Measurements from ENCODE around the gene PRR14L. TPM values are rescaled to one million over a fixed set of nuclear protein-coding genes. Genes with fewer than 3 reads are reported as not detected.

PRR14L gene
- total RNA-seq, 2 experiments from 2014 or later = 40.2 to 45.1 TPM

DNA sequence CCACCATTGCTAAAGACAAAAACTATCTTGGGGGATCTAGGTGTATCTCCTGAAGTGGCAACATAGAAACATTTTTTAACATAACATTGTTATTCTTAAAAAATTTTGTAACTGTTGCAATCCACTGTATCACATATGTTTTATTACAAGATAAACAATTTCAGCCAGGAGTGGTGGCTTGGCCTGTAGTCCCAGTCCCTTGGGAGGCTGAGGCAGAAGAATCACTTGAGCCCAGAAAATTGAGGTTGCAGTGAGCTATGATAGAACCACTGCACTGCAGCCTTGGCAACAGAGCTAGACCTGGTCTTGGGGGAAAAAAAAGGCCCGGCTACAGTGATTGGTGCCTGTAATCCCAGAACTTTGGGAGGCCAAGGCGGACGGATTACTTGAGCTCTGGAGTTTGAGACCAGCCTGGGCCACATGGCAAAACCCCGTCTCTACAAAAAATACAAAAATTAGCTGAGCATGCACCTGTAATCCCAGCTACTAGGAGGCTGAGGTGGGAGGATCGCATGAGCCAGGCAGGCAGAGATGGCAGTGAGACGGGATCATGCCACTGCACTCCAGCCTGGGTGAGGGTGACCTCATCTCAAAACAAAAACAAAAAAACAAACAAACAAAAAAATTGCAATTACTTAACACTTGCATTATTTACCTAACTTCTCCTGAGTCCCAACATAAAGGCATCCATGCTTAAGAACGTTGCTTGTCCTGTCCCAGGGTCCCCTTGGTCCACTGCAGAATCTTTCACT, 2.3 kb upstream of the PRR14L start:
- no peaks in the 10 kb centered on the region for H3K9me3 Mint-ChIP-seq
- DNase-seq (no peak), ATAC-seq (no peak)
- H3K4me3 Mint-ChIP-seq = no peak overlapping the region
- peaks cover 48% of the 10 kb centered on the region for H3K4me1 Mint-ChIP-seq (ENCODE audit: low read depth)
- CTCF ChIA-PET = interaction anchor here (1.6 kb wide), 1 partner anchor 90 kb away, joined by 5 read pairs; the partner anchor contains the start of gene PISD
- H3K27me3 Mint-ChIP-seq = no peaks in the 10 kb centered on the region
- intact Hi-C loops (cut with micrococcal nuclease) = loop anchor here (5.0 to 10.0 kb wide), 2 partner anchors 90 to 193 kb away; partner anchors contain the start of genes PISD and YWHAH
- H3K36me3 Mint-ChIP-seq (ENCODE audit: low read depth) = peaks cover 11% of the 10 kb centered on the region
- peak overlapping the region; percentile 99 for H3K27ac Mint-ChIP-seq
- POLR2A ChIA-PET = interaction anchor here (0.6 to 2.0 kb wide), 4 partner anchors 90 to 231 kb away, joined by 3 to 8 read pairs (median 4); partner anchors contain the start of gene PISD
- TF ChIP-seq, protein P1, sequence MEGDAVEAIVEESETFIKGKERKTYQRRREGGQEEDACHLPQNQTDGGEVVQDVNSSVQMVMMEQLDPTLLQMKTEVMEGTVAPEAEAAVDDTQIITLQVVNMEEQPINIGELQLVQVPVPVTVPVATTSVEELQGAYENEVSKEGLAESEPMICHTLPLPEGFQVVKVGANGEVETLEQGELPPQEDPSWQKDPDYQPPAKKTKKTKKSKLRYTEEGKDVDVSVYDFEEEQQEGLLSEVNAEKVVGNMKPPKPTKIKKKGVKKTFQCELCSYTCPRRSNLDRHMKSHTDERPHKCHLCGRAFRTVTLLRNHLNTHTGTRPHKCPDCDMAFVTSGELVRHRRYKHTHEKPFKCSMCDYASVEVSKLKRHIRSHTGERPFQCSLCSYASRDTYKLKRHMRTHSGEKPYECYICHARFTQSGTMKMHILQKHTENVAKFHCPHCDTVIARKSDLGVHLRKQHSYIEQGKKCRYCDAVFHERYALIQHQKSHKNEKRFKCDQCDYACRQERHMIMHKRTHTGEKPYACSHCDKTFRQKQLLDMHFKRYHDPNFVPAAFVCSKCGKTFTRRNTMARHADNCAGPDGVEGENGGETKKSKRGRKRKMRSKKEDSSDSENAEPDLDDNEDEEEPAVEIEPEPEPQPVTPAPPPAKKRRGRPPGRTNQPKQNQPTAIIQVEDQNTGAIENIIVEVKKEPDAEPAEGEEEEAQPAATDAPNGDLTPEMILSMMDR (IDR thresholded peaks at IDR 0.05) = no peak

DNA sequence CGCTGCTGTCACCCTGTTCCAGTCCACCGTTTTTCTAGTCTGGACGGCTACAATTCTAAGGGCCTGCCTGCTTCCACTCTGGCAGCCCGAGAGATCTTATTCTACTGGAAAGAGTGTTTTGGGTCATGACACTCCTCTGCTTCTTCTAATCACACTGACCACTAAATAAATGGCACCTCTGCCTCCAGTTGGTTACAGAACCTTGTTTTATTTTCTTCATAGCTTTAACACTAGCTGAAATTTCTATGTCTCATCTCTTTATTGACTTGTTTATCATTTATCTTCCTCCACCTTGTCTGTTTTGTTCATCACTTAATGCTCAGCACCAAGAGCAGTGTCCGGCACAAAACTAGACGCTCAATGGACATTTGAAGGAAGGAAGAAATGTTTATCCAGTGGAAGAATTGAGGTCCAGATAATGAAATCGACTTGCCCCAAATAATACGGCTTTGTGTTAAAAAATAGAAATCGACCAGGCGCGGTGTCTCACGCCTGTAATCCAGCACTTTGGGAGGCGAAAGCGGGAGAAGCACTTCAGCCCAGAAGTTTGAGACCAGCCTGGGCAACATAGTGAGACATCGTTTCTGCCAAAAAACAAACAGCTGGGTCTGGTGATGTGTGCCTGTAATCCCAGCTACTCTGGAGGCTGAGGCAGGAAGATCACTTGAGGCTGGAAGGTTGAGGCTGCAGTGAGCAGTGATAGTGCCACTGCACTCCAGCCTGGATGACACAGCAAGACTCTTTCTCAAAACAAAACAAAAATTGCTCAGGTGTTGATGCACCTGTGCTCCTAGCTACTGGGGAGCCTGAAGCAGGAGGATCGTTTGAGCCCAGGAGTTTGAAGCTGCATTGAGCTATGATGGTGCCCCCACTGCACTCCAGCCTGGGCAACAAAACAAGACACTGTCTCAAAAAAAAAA, 693 bp upstream of the PRR14L start:
- Mint-ChIP-seq H3K4me1 (ENCODE audit: low read depth) (peaks cover 53% of the 10 kb centered on the region), H3K4me3 (peak overlapping the region; percentile 89), H3K27me3 (no peaks in the 10 kb centered on the region), H3K36me3 (ENCODE audit: low read depth) (peaks cover 16% of the 10 kb centered on the region), H3K9me3 (no peaks in the 10 kb centered on the region), H3K27ac (peak overlapping the region; percentile 90)
- ChIA-PET CTCF (no interaction called here), POLR2A (interaction anchor here (0.8 kb wide), 1 partner anchor 24 kb away, joined by 3 read pairs; no protein-coding TSS in a partner anchor)
- TF ChIP-seq, protein P1 (IDR thresholded peaks at IDR 0.05) = no peak
- DNase-seq (no peak), ATAC-seq (no peak)
- intact Hi-C loops (cut with micrococcal nuclease) = loop anchor here (5.0 to 10.0 kb wide), 2 partner anchors 88 to 194 kb away; partner anchors contain the start of genes PISD and YWHAH

DNA sequence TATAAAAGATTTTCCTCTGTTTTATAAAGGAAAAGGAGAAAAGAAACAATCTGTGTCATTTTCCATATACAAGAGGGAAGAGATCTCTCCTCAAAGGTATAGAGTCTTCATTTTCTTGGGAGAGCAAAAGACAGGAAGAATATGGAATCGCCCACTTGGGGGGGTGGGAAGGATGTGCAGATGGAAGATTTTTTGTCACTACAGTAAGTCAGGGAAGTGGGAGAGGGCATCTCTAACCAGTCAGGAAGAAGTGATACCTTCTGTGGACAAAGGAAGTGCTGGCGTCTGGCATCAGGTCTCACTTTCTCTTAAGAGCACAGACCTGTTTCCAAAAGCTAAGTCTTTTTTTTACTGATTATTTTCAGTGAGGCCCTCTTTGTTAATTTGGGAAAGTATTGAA, 1.4 kb downstream of the PRR14L start:
- Mint-ChIP-seq H3K4me3 (peak overlapping the region; percentile 89), H3K27ac (peak overlapping the region; percentile 90), H3K27me3 (no peaks in the 10 kb centered on the region), H3K9me3 (no peaks in the 10 kb centered on the region), H3K4me1 (ENCODE audit: low read depth) (peaks cover 48% of the 10 kb centered on the region), H3K36me3 (ENCODE audit: low read depth) (peaks cover 24% of the 10 kb centered on the region)
- ATAC-seq (no peak), DNase-seq (no peak)
- TF ChIP-seq, protein P1 (IDR thresholded peaks at IDR 0.05) = no peak
- intact Hi-C loops (cut with micrococcal nuclease) = no loop called here
- ChIA-PET CTCF (interaction anchor here (1.0 kb wide), 1 partner anchor 84 kb away, joined by 4 read pairs; no protein-coding TSS in a partner anchor), POLR2A (interaction anchor here (0.6 kb wide), 2 partner anchors 21 to 125 kb away, joined by 3 read pairs; no protein-coding TSS in a partner anchor)

DNA sequence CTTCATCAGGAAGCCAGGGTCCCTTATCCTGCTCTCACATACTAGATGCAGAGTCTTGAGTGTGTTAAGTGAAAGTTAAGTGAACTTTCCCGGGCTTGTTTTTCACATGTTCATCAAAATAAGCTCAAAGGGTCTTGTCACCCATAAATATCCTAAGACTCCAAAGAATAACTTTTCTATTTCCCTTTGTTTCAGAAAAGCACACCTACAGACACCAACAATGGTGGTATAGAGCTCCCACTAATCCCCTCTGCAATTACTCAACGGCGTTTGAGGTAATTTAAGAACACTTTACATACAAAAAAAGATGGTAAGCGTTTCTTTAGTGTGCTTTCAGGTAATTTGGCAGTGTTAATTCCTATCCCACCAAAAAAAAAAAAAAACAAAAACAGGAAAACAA, 2.5 kb downstream of the PRR14L start:
- intact Hi-C loops (cut with micrococcal nuclease) = no loop called here
- ChIA-PET CTCF (interaction anchor here (1.1 kb wide), 1 partner anchor 83 kb away, joined by 4 read pairs; no protein-coding TSS in a partner anchor), POLR2A (no interaction called here)
- DNase-seq (no peak), ATAC-seq (no peak)
- H3K4me1 Mint-ChIP-seq (ENCODE audit: low read depth) = peaks cover 44% of the 10 kb centered on the region
- no peaks in the 10 kb centered on the region for H3K9me3 Mint-ChIP-seq
- H3K4me3 Mint-ChIP-seq = peak overlapping the region; percentile 89
- H3K36me3 Mint-ChIP-seq (ENCODE audit: low read depth) = peaks cover 28% of the 10 kb centered on the region
- no peaks in the 10 kb centered on the region for H3K27me3 Mint-ChIP-seq
- TF ChIP-seq, protein P1 (IDR thresholded peaks at IDR 0.05) = no peak
- peak overlapping the region; percentile 25 for H3K27ac Mint-ChIP-seq

All from activated CD8-positive, alpha-beta T cell treated with anti-CD3 and anti-CD28 coated beads for 36 hours (primary cell).